PC-9 (cell line): ENCODE results near the gene XPO4. TPM values are rescaled to one million over a fixed set of nuclear protein-coding genes. Genes with fewer than 3 reads are reported as not detected.

Source experiments
- BruUV-seq: library from RNA; stranded (reverse); fragments of 400-500 nt; replicated peaks from 2 replicates; lab custom pipeline; 2021; lab: Mats Ljungman, UMichigan
- CTCF ChIA-PET: fragments of 300-600 bp; sonication (Branson Sonifier 250); formaldehyde crosslinking; loops from one replicate; lab custom pipeline; 2022; ENCODE audit warnings: antibody characterized with exemption; lab: Charles Lee
- POLR2A ChIA-PET: fragments of 300-600 bp; sonication (Branson Sonifier 250); formaldehyde crosslinking; loops from one replicate; lab custom pipeline; 2022; ENCODE audit warnings: antibody characterized with exemption; ENCODE audit not compliant: unreplicated experiment; lab: Charles Lee
- DNase-seq, 2 experiments: peaks; one replicate each; pipeline versions ENCODE4 v3.0.0 to v3.0.0-alpha.2; 2015 to 2022; ENCODE audit warnings: mixed read lengths in 1 of 2
- H2AFZ ChIP-seq: fragments of 200-600 bp; sonication (generic); 2 replicates; pipeline ENCODE4 v1.8.1; 2017; ENCODE audit warnings: antibody characterized with exemption
- H3F3A ChIP-seq: fragments of 200-600 bp; sonication (generic); 2 replicates; pipeline ENCODE4 v1.8.1; 2017; ENCODE audit warnings: antibody characterized with exemption, mild to moderate bottlenecking, low read depth; ENCODE audit not compliant: insufficient read depth
- H3K27ac ChIP-seq: fragments of 200-600 bp; sonication (generic); 2 replicates; pipeline ENCODE4 v1.6.1; 2016; ENCODE audit warnings: mixed run types
- H3K27me3 ChIP-seq: fragments of 200-600 bp; sonication (generic); 2 replicates; pipeline ENCODE4 v1.6.1; 2016; ENCODE audit warnings: low read depth, mixed run types; ENCODE audit not compliant: insufficient read depth
- H3K36me3 ChIP-seq: fragments of 200-600 bp; sonication (generic); 2 replicates; pipeline ENCODE4 v1.6.1; 2016; ENCODE audit warnings: low read depth, mixed run types
- H3K4me1 ChIP-seq: fragments of 200-600 bp; sonication (generic); replicated peaks from 2 replicates; pipeline ENCODE4 v1.6.1; 2016; ENCODE audit warnings: mixed run types; ENCODE audit not compliant: insufficient read depth
- H3K4me2 ChIP-seq: fragments of 200-600 bp; sonication (generic); 2 replicates; pipeline ENCODE4 v1.6.1; 2017; ENCODE audit warnings: mixed run types
- H3K4me3 ChIP-seq: fragments of 200-600 bp; sonication (generic); 2 replicates; pipeline ENCODE4 v1.6.1; 2016; ENCODE audit warnings: mixed run types
- H3K79me2 ChIP-seq: fragments of 200-600 bp; sonication (generic); 2 replicates; pipeline ENCODE4 v1.6.1; 2017; ENCODE audit warnings: low read depth, mixed run types
- H3K9me2 ChIP-seq: fragments of 200-600 bp; sonication (generic); 2 replicates; pipeline ENCODE4 v1.8.1; 2017; ENCODE audit warnings: mild to moderate bottlenecking; ENCODE audit not compliant: insufficient read depth
- H3K9me3 ChIP-seq: fragments of 200-600 bp; sonication (generic); 2 replicates; pipeline ENCODE4 v1.8.1; 2016; ENCODE audit warnings: low read depth; ENCODE audit not compliant: insufficient read depth
- H4K20me1 ChIP-seq: fragments of 200-600 bp; sonication (generic); 2 replicates; pipeline ENCODE4 v1.8.1; 2017; ENCODE audit not compliant: insufficient read depth
- EZH2 ChIP-seq: fragments of 200-600 bp; sonication (generic); IDR thresholded peaks from 2 replicates; pipeline ENCODE4 v1.8.0; 2017; ENCODE audit warnings: antibody characterized with exemption, low read depth
- intact Hi-C: fragments of 100-400 bp; cut with micrococcal nuclease; formaldehyde crosslinking; loops from one replicate; pipeline ENCODE4 v1.10.0; 2022; ENCODE audit not compliant: unreplicated experiment
- total RNA-seq: library from RNA; stranded (reverse); gene quantifications from 2 replicates; pipeline ENCODE4 v1.2.3, GENCODE V29; 2021
- TF ChIP-seq, protein P1 (sequence below): fragments of 200-600 bp; sonication (generic); conservative IDR thresholded peaks from 2 replicates; pipeline ENCODE4 v1.6.1; 2017; ENCODE audit warnings: mixed run types, antibody characterized with exemption, mild to moderate bottlenecking, moderate library complexity

The XPO4 gene
- total RNA-seq, 1 experiment from 2014 or later, result 11.1 TPM

DNA sequence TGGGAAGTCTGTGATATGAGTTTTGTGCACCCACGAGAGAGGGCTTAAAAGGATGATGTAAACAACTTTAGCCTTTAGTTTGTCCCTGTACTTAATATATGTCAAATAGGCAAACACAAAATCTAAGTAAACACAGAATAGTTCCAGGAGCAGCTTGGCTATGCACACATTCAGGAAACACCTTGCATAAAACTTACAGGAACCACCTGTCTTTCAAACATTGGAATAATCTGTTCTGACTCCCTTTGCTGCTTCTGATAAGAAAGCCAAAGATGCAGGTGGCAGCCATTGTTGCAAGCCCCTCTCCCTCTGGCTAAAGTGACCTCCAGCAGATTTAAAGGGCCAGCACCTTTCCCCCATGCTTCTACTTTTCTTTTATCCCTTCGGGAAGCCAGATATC lies 133.5 kb downstream of the XPO4 start:
- CTCF ChIA-PET, result no interaction called here
- H3K27ac ChIP-seq, result no peak overlapping the region
- H3K79me2 ChIP-seq, result peaks cover 9% of the 10 kb centered on the region
- H3K9me3 ChIP-seq, result peaks cover 6% of the 10 kb centered on the region; the same call in 1 of the 2 replicates
- intact Hi-C loops, result no loop called here
- no peaks in the 10 kb centered on the region for H3K9me2 ChIP-seq
- DNase-seq, result no peak
- 0 out of 2 replicates have a peak, but pooled peaks cover under 1% of the 10 kb centered on the region for H3F3A ChIP-seq
- POLR2A ChIA-PET, result no interaction called here
- H2AFZ ChIP-seq, result no peak overlapping the region
- TF ChIP-seq EZH2, result no peak
- TF ChIP-seq, protein P1, sequence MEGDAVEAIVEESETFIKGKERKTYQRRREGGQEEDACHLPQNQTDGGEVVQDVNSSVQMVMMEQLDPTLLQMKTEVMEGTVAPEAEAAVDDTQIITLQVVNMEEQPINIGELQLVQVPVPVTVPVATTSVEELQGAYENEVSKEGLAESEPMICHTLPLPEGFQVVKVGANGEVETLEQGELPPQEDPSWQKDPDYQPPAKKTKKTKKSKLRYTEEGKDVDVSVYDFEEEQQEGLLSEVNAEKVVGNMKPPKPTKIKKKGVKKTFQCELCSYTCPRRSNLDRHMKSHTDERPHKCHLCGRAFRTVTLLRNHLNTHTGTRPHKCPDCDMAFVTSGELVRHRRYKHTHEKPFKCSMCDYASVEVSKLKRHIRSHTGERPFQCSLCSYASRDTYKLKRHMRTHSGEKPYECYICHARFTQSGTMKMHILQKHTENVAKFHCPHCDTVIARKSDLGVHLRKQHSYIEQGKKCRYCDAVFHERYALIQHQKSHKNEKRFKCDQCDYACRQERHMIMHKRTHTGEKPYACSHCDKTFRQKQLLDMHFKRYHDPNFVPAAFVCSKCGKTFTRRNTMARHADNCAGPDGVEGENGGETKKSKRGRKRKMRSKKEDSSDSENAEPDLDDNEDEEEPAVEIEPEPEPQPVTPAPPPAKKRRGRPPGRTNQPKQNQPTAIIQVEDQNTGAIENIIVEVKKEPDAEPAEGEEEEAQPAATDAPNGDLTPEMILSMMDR, result no peak
- no peak overlapping the region for H3K4me3 ChIP-seq
- H3K27me3 ChIP-seq, result no peaks in the 10 kb centered on the region
- no TSS peak for BruUV-seq
- no peak overlapping the region for H3K4me2 ChIP-seq
- H4K20me1 ChIP-seq, result no peaks in the 10 kb centered on the region
- peaks cover 17% of the 10 kb centered on the region for H3K36me3 ChIP-seq
- peaks cover 8% of the 10 kb centered on the region for H3K4me1 ChIP-seq

DNA sequence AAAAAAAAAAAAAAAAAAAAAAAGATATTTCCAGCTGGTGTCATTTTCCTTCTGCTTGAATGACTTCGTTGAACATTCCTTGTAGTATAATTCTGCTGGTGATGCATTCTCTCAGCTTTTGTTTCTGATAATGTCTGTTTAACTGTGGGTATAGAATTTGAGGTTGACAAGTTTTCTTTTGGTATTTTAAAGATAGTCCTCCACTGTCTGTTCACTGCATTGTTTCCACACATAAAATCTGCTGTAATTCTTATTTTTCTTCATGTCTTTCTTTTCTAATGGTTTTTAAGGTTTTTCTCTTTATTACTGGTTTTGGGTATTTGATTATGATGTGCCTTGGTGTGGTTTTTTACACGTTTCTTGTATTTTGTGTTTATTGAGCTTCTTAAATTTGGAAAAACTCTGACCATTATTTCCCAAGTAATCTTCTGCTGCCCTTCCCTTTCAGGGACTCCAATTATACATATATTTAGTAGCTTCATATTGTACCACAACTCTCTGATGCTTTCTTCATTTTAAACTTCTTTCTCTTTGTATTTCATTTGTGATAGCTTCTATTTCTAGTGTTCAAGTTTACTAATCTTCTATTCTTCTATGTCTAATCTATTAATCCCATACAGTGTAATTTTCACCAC lies 135.1 kb downstream of the XPO4 start:
- H3K4me1 ChIP-seq, result peaks cover 4% of the 10 kb centered on the region
- ChIA-PET POLR2A (no interaction called here), CTCF (no interaction called here)
- no peaks in the 10 kb centered on the region for H3F3A ChIP-seq
- peaks cover 6% of the 10 kb centered on the region; the same call in 1 of the 2 replicates for H3K9me3 ChIP-seq
- H4K20me1 ChIP-seq, result no peaks in the 10 kb centered on the region
- no peak overlapping the region for H3K4me2 ChIP-seq
- H3K79me2 ChIP-seq, result peaks cover 3% of the 10 kb centered on the region
- no peaks in the 10 kb centered on the region for H3K27me3 ChIP-seq
- TF ChIP-seq, protein P1, result no peak
- no peak for TF ChIP-seq EZH2
- no peaks in the 10 kb centered on the region for H3K9me2 ChIP-seq
- no peak overlapping the region for H2AFZ ChIP-seq
- peaks cover 17% of the 10 kb centered on the region for H3K36me3 ChIP-seq
- H3K4me3 ChIP-seq, result no peak overlapping the region
- BruUV-seq, result no TSS peak
- H3K27ac ChIP-seq, result no peak overlapping the region
- intact Hi-C loops, result no loop called here
- DNase-seq, result no peak

DNA sequence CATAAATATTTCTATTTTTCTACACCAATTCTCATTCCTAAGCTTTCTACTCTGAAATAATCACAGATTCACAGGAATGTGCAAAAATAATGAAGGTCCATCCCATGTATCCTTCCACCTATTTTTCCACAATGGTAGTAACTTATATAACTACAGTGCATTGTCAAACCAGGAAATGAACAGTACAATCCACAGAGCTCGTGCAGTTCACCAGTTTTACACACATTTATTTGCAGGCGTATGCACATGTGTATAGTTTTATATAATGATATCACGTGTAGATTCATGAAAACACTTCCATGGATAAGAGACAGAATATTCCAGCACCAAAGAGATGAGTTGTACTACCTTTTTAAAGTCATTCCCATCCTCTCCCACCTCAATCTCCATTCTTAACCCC lies 141.7 kb downstream of the XPO4 start:
- no peak overlapping the region for H2AFZ ChIP-seq
- no peak overlapping the region for H3K27ac ChIP-seq
- no peak overlapping the region for H3K4me3 ChIP-seq
- no peaks in the 10 kb centered on the region for H3K79me2 ChIP-seq
- DNase-seq, result no peak
- H3K36me3 ChIP-seq, result no peaks in the 10 kb centered on the region
- no peak overlapping the region for H3K4me2 ChIP-seq
- H3K9me2 ChIP-seq, result no peaks in the 10 kb centered on the region; the same call in 1 of the 2 replicates
- H3K9me3 ChIP-seq, result no peaks in the 10 kb centered on the region
- no peak for TF ChIP-seq EZH2
- TF ChIP-seq, protein P1, result no peak
- ChIA-PET POLR2A (no interaction called here), CTCF (no interaction called here)
- H3K27me3 ChIP-seq, result no peaks in the 10 kb centered on the region
- intact Hi-C loops, result no loop called here
- H3F3A ChIP-seq, result no peaks in the 10 kb centered on the region
- no peaks in the 10 kb centered on the region for H3K4me1 ChIP-seq
- no peaks in the 10 kb centered on the region for H4K20me1 ChIP-seq
- no TSS peak for BruUV-seq
